DND-41 (cell line): ENCODE results near the gene SNAPC2.

ENCODE experiments used
- ATAC-seq: fragments of 200-7000 bp; cut with Tn5 transposase; 3 replicates; pipeline ENCODE4 v1.9.1; 2021; ENCODE audit warnings: low read depth; ENCODE audit not compliant: insufficient read depth
- DNase-seq: peaks from one replicate; pipeline ENCODE4 v3.0.0-alpha.2; 2020
- H2AFZ ChIP-seq: 2 replicates; pipeline ENCODE4 v1.6.0; 2012; ENCODE audit warnings: low read depth, low read length
- H3K27ac ChIP-seq: 2 replicates; pipeline ENCODE4 v1.5.1; 2012; ENCODE audit warnings: low read length, inconsistent platforms
- H3K27me3 ChIP-seq: fragments of 200-600 bp; sonication (generic); 2 replicates; pipeline ENCODE4 v1.6.0; 2012; ENCODE audit warnings: low read length, mild to moderate bottlenecking, inconsistent platforms; ENCODE audit not compliant: insufficient read depth, poor library complexity
- H3K36me3 ChIP-seq: 2 replicates; pipeline ENCODE4 v1.5.1; 2012; ENCODE audit warnings: low read length, inconsistent platforms; ENCODE audit not compliant: insufficient read depth
- H3K4me1 ChIP-seq: 2 replicates; pipeline ENCODE4 v1.5.1; 2012; ENCODE audit warnings: mild to moderate bottlenecking, low read length; ENCODE audit not compliant: insufficient read depth
- H3K4me2 ChIP-seq: 2 replicates; pipeline ENCODE4 v1.6.0; 2012; ENCODE audit warnings: mild to moderate bottlenecking, moderate library complexity, low read length, inconsistent platforms; ENCODE audit not compliant: insufficient read depth
- H3K4me3 ChIP-seq, 2 experiments: fragments of 200-600 bp in 1 of 2; shearing (Covaris generic) in 1 of 2; 2 replicates each; pipeline ENCODE4 v1.5.1; 2012 to 2016; ENCODE audit warnings: inconsistent platforms in 2 of 2, low read length in 2 of 2, mild to moderate bottlenecking in 2 of 2, low read depth in 1 of 2, moderate library complexity in 1 of 2
- H3K79me2 ChIP-seq: 2 replicates; pipeline ENCODE4 v1.6.0; 2012; ENCODE audit warnings: low read length, inconsistent platforms; ENCODE audit not compliant: insufficient read depth
- H3K9ac ChIP-seq: 2 replicates; pipeline ENCODE4 v1.6.0; 2012; ENCODE audit warnings: low read depth, mild to moderate bottlenecking, inconsistent platforms, low read length, moderate library complexity
- H3K9me3 ChIP-seq: 2 replicates; pipeline ENCODE4 v1.5.1; 2012; ENCODE audit warnings: low read length, moderate library complexity, mild to moderate bottlenecking, inconsistent platforms; ENCODE audit not compliant: insufficient read depth, severe bottlenecking
- H4K20me1 ChIP-seq: 2 replicates; pipeline ENCODE4 v1.6.0; 2012; ENCODE audit warnings: low read length; ENCODE audit not compliant: insufficient read depth
- CTCF ChIP-seq: IDR thresholded peaks from 2 replicates; pipeline ENCODE4 v1.5.1; 2012; ENCODE audit warnings: borderline replicate concordance, low read length, moderate library complexity, mild to moderate bottlenecking; ENCODE audit not compliant: poor library complexity, severe bottlenecking; ENCODE audit errors: extremely low read depth
- EZH2 ChIP-seq: IDR thresholded peaks from 3 replicates; pipeline ENCODE4 v1.6.1; 2012; ENCODE audit warnings: borderline replicate concordance, low read depth, mild to moderate bottlenecking, moderate library complexity, low read length, inconsistent platforms; ENCODE audit not compliant: severe bottlenecking

SNAPC2 gene

GRCh38 chr19:7895565-7895964, 24.6 kb upstream of the SNAPC2 start:
- Histone ChIP-seq H3K9me3 (no peaks in the 10 kb centered on the region), H3K4me1 (peaks cover 17% of the 10 kb centered on the region), H4K20me1 (no peaks in the 10 kb centered on the region), H3K4me3 (no peak overlapping the region), H3K79me2 (no peaks in the 10 kb centered on the region), H3K36me3 (no peaks in the 10 kb centered on the region), H3K27me3 (no peaks in the 10 kb centered on the region), H3K9ac (no peak overlapping the region), H2AFZ (no peak overlapping the region), H3K27ac (no peak overlapping the region), H3K4me2 (no peak overlapping the region)
- ATAC-seq, result no peak
- TF ChIP-seq CTCF, result no peak
- no peak for DNase-seq

DNA sequence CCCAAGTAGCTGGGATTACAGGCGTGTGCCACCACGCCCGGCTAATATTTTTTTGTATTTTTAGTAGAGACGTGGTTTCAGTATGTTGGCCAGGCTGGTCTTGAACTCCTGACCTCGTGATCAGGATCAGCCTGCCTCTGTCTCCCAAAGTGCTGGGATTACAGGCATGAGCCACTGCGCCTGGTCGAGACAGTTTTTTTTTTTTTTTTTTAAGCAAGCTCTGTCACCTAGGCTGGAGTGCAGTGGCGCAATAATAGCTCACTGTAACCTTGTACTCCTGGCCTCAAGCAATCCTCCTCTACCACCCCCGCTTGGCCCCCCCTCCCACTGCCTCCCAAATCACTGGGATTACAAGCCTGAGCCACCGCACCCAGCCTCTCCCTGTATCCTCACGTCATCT, 22.8 kb upstream of the SNAPC2 start:
- H3K4me1 ChIP-seq, result peaks cover 5% of the 10 kb centered on the region
- H3K36me3 ChIP-seq, result no peaks in the 10 kb centered on the region
- H3K4me2 ChIP-seq, result no peak overlapping the region
- H3K27ac ChIP-seq, result no peak overlapping the region
- ATAC-seq (no peak), DNase-seq (no peak)
- no peak overlapping the region for H3K9ac ChIP-seq
- no peaks in the 10 kb centered on the region for H3K27me3 ChIP-seq
- H2AFZ ChIP-seq, result no peak overlapping the region
- no peaks in the 10 kb centered on the region for H3K9me3 ChIP-seq
- no peak overlapping the region for H3K4me3 ChIP-seq
- TF ChIP-seq EZH2 (no peak), CTCF (no peak)
- H4K20me1 ChIP-seq, result no peaks in the 10 kb centered on the region
- no peaks in the 10 kb centered on the region for H3K79me2 ChIP-seq

GRCh38 chr19:7898967-7899366, 21.2 kb upstream of the SNAPC2 start:
- Histone ChIP-seq H2AFZ (no peak overlapping the region), H3K36me3 (no peaks in the 10 kb centered on the region), H3K9ac (no peak overlapping the region), H3K4me1 (peaks cover 11% of the 10 kb centered on the region), H3K27ac (no peak overlapping the region), H3K27me3 (no peaks in the 10 kb centered on the region), H3K9me3 (no peaks in the 10 kb centered on the region), H4K20me1 (no peaks in the 10 kb centered on the region), H3K4me3 (no peak overlapping the region), H3K79me2 (peaks cover 8% of the 10 kb centered on the region), H3K4me2 (no peak overlapping the region)
- TF ChIP-seq CTCF (no peak), EZH2 (no peak)
- ATAC-seq, result no peak
- no peak for DNase-seq

DNA sequence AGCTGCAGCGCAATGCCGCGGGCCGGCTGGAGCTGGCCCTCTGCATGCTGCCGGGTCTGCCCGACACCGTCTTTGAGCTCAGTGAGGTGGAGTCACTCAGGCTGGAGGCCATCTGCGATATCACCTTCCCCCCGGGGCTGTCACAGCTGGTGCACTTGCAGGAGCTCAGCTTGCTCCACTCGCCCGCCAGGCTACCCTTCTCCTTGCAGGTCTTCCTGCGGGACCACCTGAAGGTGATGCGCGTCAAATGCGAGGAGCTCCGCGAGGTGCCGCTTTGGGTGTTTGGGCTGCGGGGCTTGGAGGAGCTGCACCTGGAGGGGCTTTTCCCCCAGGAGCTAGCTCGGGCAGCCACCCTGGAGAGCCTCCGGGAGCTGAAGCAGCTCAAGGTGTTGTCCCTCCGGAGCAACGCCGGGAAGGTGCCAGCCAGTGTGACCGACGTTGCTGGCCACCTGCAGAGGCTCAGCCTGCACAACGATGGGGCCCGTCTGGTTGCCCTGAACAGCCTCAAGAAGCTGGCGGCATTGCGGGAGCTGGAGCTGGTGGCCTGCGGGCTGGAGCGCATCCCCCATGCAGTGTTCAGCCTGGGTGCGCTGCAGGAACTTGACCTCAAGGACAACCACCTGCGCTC, 20.3 kb upstream of the SNAPC2 start:
- no peaks in the 10 kb centered on the region for H3K9me3 ChIP-seq

More for the DNA sequence above, 20.3 kb upstream of the SNAPC2 start:
- peaks cover 17% of the 10 kb centered on the region for H3K79me2 ChIP-seq
- TF ChIP-seq EZH2 (no peak), CTCF (no peak)
- H3K4me2 ChIP-seq, result no peak overlapping the region
- no peak overlapping the region for H3K4me3 ChIP-seq
- peaks cover 5% of the 10 kb centered on the region; the same call in 1 of the 2 replicates for H3K36me3 ChIP-seq
- H3K4me1 ChIP-seq, result peaks cover 17% of the 10 kb centered on the region
- H3K27ac ChIP-seq, result no peak overlapping the region
- no peaks in the 10 kb centered on the region for H3K27me3 ChIP-seq
- H2AFZ ChIP-seq, result no peak overlapping the region
- no peak for DNase-seq
- peaks cover 8% of the 10 kb centered on the region for H4K20me1 ChIP-seq
- H3K9ac ChIP-seq, result no peak overlapping the region
- ATAC-seq, result no peak
